ENCODE data around the gene EMP3.

Gene EMP3

GRCh38 chr19:48373567-48373966 lies 48.2 kb downstream of the EMP3 start:
- DNase-seq (ENCODE audit: low read depth, low spot score), result no peak

GRCh38 chr19:48378194-48378570 lies 52.8 kb downstream of the EMP3 start:
- DNase-seq (ENCODE audit: low read depth, low spot score), result no peak

GRCh38 chr19:48379058-48379457 lies 53.7 kb downstream of the EMP3 start:
- no peak for DNase-seq (ENCODE audit: low read depth, low spot score)
